RPMI8226 (cell line): ENCODE results near the gene IL6ST.
"Not testable (repeated sequence)": the region's sequence is repeated elsewhere in the genome, so short reads cannot be mapped to it uniquely, and the experiment has no call there.

Experiments used
- DNase-seq: peaks from one replicate; pipeline ENCODE4 v3.0.0-alpha.2; 2015

The IL6ST gene

DNA sequence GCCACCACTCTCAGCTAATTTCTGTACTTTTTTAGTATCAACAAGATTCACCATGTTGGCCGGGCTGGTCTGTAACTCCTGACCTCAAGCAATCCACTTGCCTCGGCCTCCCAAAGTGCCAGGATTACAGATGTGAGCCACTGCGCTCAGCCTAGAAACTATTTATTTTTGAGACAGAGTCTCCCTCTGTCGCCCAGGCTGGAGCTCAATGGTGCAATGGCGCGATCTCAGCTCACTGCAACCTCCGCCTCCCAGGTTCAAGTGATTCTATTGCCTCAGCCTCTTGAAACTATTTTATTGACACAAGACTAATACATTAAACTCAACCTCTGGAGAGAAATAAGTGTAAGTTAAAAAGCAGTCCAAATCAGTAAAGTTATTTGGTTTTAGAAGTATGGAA is 34.0 kb downstream of the IL6ST start:
- DNase-seq, result no peak

DNA sequence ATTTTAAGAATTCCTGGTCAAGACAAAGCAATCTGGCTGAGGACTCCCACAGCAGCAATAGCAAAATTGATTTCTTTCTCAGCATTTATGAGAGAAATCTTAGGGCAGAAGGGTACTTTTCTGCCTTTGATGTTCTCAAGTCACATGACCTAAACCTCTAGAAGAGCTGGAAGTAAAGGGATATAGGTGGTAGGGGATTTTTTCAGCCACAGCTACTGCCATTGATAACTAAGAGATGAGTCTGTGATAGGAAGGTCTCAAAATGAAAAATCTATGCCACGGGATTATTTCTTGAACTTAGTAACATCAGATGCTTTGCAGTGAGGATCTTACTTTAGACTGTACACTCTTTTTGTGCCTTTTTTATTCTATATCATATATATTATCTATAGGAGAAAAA is 35.6 kb downstream of the IL6ST start:
- DNase-seq, result no peak

DNA sequence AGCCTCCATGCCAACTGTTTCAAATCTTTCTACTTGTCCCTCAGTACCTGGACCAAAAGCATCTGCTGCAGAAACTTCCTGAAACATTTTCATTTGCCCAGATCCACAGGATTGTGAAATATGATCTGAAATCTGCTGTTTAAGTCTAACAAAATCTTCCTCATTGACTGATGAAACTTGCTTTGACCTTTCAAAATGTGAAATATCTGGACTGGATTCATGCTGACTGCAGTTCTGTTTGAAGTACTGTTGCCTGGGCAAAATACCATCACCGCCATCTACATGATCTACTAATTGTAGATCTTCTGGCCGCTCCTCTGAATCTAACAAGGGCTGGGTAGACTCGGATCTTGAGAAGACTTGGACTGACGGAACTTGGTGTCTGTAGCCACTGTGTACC is 53.6 kb downstream of the IL6ST start:
- DNase-seq, result not testable (repeated sequence)

DNA sequence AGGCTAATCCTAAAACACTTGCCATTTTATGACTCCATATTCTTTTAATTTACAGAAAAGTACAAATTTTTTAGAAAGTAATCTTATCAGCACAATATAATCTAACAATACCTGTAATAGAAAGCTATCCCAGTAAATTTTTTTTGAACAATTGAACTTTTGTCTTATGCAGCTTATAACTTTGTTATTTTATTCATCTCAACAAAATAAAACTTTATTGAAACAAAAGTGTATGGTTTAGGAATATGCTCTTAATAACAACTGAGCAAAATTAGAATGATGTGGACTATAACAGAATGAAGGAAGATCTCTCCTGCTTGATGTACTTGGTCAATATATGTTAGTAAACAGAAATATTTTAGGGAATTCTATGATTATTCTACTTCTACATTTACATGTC is 57.2 kb downstream of the IL6ST start:
- not testable (repeated sequence) for DNase-seq

DNA sequence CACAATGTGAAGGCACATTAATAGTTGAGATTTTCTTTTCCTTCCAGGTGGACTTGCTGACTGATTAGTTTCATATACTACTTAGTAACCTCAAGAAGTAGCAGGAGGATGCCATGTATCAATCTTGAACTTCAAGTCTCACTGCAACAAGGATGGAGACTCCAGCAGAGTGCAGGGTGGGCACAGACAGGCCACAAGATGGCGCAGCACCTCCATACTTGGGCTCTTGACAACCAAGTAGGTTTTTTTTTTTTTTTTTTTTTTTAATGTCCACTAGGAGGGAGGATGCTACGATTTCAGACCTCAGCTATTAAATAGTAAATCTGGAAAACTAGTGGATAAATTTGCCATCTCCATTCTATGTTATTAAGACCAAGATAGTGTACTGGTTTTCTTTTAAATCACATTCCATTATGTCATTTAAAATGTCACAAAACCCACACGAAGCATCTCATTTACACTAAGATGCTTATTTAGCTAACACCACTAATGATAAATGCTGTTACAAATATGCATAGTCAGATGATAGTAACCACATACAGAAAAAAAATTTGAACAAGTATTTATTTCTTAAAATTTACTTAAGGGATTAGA is 58.6 kb downstream of the IL6ST start:
- DNase-seq, result peak; percentile 86

DNA sequence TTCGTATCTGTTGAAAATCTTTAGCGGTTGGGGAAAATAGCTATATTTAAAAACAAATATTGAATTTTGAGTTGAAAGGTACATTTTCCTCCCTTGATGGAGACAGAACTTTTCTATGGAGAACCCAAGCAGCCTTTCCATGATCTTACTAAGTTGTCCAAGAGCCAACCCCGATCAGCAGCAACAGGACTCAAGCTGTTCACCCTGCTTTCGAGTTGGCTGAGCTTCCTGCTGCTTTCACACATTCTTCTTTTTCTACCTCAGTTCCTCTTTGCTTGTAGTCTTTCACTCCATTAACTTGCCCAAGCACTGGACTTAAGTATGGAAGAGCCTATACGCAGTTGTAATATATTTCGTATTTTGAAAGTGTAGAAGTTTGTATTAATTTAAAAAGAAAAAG is 59.4 kb downstream of the IL6ST start:
- no peak for DNase-seq

DNA sequence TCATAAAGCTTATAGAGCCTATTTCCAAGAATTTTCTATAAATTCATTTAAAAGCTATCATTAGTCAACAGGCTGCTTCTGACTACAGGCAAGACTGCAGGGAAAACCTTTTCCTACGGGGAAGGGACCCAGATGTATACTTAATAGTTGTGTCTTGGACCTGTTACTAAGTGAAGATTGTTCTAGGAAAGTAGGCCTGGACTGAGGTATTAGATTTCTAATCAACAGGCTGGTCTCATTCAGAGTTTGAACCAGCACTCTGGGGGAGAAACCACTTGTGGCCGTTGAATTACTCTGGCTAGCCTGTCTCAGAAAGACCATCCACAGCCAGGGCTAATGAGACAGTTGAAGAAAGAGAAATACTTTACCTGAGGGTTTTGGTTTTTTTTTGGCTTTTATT is 60.0 kb downstream of the IL6ST start:
- DNase-seq, result no peak

DNA sequence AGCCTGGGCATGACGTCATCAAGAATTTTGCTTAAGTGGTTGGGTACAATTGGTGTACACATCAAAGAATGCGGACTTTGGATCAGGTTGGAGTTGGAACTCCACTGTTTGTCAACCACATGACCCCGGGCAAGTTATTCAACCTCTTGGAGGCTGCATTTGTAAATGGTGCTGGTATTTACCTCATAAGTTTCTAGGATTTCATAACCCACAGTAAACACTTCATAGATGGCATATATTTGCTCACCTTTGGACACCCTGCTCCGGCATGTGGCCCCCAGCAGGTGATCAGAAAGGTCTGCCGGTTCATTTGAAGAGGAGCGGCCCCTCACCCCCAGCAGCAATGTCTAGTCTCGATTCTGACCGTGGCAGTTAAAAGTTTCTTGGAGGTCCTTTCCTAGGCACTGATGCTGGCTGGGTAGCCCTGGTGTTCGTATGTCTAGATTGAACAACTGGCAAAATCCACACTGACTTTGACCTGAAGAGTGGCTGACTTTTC is 60.6 kb downstream of the IL6ST start:
- DNase-seq, result no peak

DNA sequence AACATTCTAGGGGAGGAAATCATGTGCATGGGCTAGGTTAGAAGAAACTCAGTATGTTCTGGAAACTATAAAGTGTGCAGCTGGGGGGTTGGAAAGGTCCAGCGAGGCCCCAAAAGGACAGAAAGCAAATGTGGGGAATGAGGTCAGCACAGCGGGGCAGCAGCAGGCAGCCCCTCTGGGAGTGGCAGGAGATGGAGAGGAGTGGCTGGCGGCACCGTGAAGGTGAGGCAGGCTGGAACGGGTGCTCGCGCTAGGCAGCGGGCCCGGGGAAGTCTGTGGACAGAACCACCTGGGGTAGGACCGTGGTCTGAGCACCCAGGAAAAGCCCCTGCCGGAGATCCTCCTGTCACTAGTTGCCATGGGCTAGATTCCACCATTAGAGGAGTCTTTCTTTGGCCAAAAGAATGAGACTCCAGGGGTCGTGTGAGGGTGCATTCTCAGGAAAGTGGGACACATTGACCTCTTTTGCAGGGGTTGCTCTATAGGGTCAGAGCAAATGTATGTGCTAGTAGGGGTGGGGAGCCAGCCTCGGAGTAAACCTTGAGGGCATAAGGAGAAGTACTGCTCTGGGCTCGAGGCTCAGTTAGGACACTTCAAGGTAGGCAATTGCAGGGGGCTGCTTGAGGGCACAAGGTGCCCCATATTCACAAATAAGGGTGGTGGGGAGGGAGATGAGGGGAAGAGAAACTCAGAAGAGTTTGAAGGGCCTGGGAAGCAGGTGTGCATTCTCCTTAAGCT is 61.2 kb downstream of the IL6ST start:
- DNase-seq, result no peak

DNA sequence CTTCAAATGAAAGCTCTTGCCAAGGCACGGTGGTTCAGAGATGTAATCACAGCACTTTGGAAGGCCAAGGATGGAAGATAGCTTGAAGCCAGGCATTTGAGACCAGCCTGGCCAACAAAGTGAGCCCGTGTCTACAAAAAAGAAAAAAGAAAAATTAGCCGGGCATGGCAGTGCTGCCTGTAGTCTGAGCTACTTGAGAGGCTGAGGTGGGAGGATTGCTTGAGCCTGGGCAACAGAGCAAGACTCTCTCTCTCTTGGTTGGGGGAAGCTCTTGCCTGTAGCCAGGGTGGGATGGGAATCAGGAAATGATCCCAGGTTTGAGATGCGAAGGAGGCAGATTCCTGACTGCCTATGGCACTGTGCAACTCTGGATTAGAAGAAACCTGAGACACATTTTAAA is 62.1 kb downstream of the IL6ST start:
- no peak for DNase-seq

DNA sequence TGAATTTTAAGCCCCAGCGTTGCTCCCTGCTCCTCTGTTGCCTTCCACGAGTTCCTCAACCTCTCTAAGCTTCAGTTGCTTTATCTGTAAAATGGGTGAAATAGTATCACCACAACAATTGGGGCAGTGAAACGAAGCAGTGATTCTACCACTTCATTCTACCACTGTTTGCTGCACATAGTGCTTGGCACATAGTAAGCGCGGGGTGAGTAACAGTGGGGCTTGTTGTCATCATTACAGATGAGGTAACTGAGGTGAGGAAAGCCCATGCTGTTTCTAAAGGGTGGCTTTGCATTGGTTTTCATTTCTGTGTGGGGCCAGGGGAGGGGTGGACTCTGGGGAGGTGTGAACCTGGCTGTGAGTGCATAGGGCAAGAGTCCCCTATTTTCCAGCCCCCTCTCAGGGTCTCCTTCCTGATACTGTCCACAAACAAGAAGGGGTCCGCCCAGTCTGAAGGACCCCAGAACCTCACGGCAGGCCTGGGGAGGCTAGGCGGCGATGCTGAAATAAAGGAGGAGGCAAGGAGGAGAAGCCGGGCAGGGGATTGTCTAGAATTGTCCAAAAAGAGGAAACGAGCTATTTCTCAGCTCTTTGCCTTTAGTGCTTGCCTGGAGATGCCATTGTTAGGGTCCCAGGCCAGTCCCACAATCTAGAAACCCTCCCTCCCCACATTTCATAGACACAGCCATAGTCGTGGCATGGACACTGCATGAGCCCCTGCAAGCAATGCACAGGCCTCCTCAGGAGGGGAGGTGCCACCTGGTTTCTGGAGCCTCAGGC is 65.6 kb downstream of the IL6ST start:
- DNase-seq, result no peak

DNA sequence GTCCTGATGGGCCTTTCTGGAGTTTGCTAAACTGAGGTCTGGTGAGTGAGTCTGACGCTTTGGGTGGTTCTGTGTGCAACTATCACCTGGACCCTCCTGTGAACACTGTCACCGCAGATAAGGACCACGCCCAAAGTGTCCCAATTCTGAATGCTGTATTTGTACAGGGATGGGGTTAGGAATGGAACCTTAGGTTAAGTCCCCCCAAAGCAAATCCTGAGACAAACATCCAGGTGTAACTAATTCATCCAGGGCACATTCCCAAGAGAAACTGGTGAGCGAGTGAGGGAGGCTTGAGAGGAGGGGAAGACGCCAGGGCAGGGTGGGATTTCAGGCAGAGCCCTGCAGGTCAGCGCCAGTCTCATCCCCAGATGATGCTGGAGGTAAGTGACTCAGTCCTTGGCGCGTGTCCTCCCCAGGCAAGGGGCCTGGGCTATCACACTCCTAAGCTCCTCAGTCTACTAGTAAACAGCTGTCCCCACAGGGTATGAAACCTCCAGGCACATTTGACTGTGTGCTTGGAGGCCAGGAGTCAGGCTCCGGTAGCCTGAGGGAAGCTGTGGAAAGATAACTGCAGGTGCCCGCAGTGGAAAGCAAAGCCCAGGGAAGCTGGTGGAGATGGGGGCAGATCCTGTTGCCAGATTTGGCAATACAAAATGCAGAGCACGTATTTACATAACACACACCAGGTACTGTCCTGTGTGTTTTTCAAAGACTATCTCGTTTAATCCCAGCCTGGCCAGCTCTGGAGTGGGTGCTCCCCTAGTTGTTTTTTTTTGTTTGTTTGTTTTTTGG is 66.7 kb downstream of the IL6ST start:
- DNase-seq, result no peak

DNA sequence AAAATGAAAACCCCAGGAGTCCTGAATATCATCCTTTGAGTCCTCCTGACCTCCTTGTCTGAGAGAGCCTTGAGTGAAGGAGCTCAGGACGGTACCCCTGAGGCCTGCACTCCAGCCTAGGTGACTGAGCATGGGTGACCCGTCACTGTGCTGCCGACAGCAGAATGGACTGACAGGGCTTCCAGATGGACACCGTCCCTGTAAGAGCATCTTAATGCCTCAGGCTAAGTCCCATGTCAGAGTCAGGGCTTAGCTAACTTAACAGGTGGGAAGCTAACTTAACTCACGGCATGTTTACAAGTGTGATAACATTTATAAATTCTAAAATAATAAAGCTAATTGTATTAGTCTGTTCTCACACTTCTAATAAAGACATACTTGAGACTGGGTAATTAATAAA is 68.3 kb downstream of the IL6ST start:
- DNase-seq, result no peak

DNA sequence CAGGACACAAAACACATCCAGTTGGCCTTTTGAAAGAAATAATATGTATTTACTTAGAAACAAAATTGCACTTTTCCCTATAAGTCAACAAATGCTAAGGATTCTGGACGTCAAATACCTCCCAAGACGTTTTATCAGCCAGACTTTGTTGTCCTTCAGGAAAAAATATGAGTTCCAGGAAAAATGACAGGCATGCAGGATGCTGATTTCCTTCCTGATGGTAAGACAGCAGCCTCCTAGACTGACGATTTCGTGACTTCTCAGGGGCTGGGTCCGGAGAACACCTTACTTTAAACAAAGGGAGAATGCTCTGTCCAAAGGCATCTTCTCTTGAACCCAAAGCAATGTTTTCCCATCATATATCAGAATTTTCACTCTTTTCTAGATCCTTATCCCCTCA is 69.1 kb downstream of the IL6ST start:
- DNase-seq, result no peak

DNA sequence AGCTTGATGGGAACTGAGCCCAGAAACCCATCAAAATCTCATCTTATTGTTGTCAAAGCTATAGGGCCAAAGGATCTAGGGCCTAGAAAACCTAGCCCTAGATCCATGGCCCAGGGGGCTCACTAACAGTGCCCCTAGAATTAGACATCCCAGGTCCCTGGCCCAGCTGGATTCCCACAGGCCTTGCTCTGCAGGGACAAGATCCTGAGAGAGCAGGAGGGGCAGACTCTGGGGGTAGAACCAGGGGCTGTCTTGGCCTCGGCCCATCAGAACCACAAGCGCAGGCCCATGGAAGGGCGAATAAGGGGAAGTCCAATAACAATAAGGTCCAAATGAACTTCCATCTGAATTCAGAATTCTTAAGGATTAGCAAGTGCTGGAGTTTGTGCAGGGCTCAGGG is 69.6 kb downstream of the IL6ST start:
- no peak for DNase-seq

DNA sequence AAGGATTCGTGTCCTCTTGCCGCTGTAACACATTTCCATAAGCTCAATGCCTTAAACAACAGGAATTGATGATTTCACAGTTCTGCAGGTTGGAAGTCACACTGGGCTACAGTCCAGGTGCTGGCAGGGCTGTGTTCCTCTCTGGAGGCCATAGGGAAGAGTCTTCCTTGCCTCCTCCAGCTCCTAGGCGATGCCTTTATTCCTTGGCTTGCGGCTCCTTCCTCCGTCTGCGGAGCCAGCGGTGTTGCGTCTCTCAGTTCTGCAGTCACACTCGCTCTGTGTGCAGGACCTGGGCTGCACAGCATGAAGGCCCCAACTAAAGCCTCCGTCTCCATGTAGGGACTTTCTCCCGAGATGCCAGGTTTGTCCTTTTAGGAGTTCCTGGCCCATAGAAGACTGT is 70.0 kb downstream of the IL6ST start:
- DNase-seq, result no peak

DNA sequence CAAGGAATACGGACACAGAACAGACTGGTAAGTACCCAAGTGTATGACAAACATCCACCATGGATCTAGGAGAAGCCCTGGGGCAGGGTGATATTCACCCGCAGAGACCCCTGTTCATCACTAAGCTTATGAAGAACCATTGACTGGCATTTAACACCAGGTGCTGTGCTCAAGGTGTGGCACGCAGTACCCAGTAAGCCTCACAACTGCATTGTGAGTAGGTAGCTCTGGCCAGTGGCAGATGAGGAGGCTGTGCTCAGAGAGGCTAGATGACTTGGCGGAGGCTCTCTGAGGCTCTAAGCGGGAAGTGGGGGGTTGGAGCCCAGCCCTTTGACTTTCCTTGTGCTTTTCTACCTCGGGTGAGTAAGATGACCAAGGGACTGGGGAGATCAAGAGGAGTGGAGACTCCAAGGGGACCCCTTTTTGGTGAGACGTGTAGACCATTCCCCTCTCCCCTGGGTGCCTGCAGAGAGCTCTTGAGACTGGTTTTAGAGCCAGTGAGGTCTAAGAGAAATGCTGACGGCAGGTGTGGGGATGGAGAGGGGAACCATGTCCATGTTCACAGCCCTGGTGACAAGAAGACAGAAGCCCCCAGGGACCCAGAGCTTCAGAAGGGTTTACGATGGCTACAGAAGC is 70.8 kb downstream of the IL6ST start:
- no peak for DNase-seq

DNA sequence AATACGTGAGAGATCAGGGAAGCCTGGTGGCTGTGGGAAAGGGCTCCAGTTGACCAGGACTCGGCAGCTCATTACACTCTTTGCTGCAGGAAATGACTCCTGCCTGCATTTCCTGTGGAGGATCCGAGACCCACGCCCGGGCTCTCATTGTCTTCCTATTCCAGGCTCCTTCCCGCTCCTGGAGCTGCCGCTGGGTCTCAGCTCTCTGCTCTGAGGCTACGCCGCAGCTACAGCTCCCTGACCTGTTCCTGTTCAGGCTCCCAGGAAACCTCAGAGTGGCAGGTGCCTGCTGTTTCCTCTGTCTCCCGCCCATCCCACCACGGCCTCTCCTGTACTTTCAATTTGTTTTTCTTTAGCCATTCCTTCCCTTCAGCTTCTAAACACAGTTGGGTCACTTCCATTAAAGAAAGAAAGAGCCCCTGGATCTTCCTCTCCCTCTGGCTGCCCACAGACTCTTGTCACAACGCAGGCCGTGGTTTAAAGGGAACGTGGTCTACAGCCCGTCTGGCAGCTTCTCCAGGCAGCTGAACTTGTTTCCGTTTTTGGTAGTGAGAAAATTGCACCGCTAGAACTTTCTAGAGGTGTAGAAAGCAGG is 71.5 kb downstream of the IL6ST start:
- peak; percentile 63 for DNase-seq

DNA sequence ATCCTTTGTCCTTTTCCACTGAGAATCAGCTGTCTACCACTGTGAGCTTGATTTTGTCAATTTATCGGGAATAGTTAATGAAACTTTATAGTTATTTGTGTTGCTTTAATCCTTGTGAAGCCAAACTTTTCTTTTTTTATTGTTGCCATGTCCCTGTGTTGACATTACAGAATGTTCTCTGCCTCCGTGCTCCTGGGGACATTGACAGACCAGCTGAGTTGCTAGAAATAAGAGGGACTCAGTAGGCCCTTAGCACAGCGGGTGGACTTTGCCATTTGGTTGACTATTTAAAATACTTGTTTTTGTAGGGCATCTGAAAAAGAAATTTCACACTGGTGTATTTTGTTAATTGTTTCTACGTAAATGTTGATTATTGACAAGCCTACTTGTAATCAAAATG is 73.1 kb downstream of the IL6ST start:
- DNase-seq, result no peak

DNA sequence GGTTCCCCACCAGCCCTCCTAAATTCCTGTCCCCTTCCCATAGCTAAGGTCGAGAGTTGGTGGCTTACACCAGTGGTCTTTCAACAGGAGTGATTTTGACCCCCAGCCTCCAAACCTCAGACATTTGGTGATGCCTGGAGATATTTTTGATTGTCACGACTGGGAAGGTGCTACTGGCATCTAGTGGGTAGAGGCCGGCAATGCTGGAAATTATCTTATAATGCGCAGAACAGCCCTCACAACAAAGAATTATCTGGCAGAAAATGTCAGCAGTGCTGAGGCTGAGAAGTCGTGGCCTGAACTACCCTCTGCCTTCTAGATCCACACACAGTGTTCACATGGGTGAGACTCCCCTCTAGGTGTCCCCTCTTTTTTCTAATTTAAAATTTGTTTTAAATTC is 74.0 kb downstream of the IL6ST start:
- DNase-seq, result no peak

DNA sequence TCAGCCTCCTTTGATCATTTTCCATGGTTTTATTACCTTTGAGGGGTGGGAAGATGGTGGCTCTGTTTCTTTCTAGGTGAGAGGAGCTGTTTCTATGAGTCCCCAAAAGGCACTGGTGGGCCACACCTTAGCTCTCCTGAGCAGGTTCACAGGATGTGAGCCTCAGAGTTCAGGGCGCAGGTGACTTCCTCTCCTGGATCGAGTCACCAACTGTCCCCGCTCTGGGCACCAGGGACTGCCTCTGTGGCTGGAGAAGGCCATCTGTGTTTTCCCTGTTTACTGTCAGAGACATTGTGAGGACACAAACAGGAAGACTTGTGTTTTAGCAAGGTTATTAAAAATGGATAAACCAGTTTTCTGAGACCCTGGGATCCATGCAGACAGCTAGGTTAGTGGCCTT is 75.1 kb downstream of the IL6ST start:
- DNase-seq, result no peak
